ENCODE results near the gene FGGY. TPM values are rescaled to one million over a fixed set of nuclear protein-coding genes. Genes with fewer than 3 reads are reported as not detected.

FGGY gene
- total and polyA plus RNA-seq, 2 donors (not counting 3 experiments of a cell fraction or from before 2014, with no cell fraction given) = 5.6 to 6.4 TPM

DNA sequence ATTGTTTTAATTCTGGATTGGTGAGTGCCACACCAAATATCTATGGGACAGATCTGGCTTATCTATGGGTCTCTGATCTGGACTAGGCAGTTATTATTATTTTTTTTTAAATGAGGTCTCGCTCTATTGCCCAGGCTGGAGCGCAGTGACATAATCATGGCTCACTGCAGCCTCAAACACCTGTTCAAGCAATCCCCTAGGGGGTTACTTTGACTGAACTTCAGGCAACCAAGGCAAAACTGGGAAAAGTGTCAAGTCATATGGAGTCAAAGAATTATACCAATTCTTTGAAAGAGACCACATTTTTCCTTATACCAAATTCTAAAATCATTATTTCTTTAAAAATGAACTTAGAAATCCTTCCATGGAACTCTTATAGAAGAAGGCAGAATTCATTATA lies 388.8 kb downstream of the FGGY start:
- intact Hi-C loops (cut with micrococcal nuclease) (no loop called here), dilution Hi-C loops (cut with MboI; ENCODE audit: extremely low pct_ligation_motif_present, low sequenced_read_pairs) (no loop called here)
- H2AFZ ChIP-seq (ENCODE audit: low read depth, low read length) = no peak overlapping the region
- no peak overlapping the region for H3K4me3 ChIP-seq (replicated peaks in 1 of 3; ENCODE audit: insufficient read depth in 1 of 3, low read depth in 1 of 3, low read length in 3 of 3)
- no TSS peak for BruUV-seq (replicated peaks)
- no peaks in the 10 kb centered on the region for H3K9me3 ChIP-seq (replicated peaks; ENCODE audit: control insufficient read depth, insufficient read depth, low read length)
- no peaks in the 10 kb centered on the region for H3K79me2 ChIP-seq (ENCODE audit: control insufficient read depth, insufficient read depth, low read length)
- FAIRE-seq (no peak), DNase-seq (ENCODE audit: low read depth, low spot score) (no peak)
- H3K27ac ChIP-seq (ENCODE audit: insufficient read depth, low read depth, low read length) = no peak overlapping the region
- H3K27me3 ChIP-seq (ENCODE audit: control insufficient read depth in 2 of 2, insufficient read depth in 2 of 2, low read length in 2 of 2) = no peaks in the 10 kb centered on the region
- ChIA-PET POLR2A (no interaction called here), CTCF (no interaction called here)
- no peaks in the 10 kb centered on the region for H3K36me3 ChIP-seq (ENCODE audit: control insufficient read depth in 2 of 2, extremely low read depth in 1 of 2, insufficient read depth in 2 of 2, low read length in 2 of 2)
- no peaks in the 10 kb centered on the region for H3K4me1 ChIP-seq (ENCODE audit: control insufficient read depth, extremely low read depth, insufficient read depth, low read length)
- no peaks in the 10 kb centered on the region for H3K9me1 ChIP-seq (replicated peaks; ENCODE audit: control insufficient read depth, extremely low read depth, insufficient read depth, low read length)
- no peak overlapping the region for H3K9ac ChIP-seq (replicated peaks; ENCODE audit: extremely low read depth, insufficient read depth, low read length)
- TF ChIP-seq, protein P1, sequence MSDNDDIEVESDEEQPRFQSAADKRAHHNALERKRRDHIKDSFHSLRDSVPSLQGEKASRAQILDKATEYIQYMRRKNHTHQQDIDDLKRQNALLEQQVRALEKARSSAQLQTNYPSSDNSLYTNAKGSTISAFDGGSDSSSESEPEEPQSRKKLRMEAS (IDR thresholded peaks at IDR 0.05; ENCODE audit: insufficient read depth, insufficient read length) = no peak
- TF ChIP-seq EZH2 (IDR thresholded peaks at IDR 0.05; ENCODE audit: borderline replicate concordance, low read depth, low read length, severe bottlenecking) (no peak), JUN (IDR thresholded peaks at IDR 0.05; ENCODE audit: borderline replicate concordance, insufficient read depth, insufficient read length, low read depth) (no peak), POLR2AphosphoS5 (IDR thresholded peaks at IDR 0.05; ENCODE audit: insufficient read depth, low read depth, low read length) (no peak), GATA2 (IDR thresholded peaks at IDR 0.05; ENCODE audit: insufficient read depth, insufficient read length, low read depth, low read length) (no peak), MYC (IDR thresholded peaks at IDR 0.05; ENCODE audit: low read depth, low read length) (no peak), POLR2A (IDR thresholded peaks at IDR 0.05; ENCODE audit: low read depth, low read length) (no peak), FOS (IDR thresholded peaks at IDR 0.05; ENCODE audit: borderline replicate concordance, insufficient read depth, low read length) (no peak)
- TF ChIP-seq, protein P2, sequence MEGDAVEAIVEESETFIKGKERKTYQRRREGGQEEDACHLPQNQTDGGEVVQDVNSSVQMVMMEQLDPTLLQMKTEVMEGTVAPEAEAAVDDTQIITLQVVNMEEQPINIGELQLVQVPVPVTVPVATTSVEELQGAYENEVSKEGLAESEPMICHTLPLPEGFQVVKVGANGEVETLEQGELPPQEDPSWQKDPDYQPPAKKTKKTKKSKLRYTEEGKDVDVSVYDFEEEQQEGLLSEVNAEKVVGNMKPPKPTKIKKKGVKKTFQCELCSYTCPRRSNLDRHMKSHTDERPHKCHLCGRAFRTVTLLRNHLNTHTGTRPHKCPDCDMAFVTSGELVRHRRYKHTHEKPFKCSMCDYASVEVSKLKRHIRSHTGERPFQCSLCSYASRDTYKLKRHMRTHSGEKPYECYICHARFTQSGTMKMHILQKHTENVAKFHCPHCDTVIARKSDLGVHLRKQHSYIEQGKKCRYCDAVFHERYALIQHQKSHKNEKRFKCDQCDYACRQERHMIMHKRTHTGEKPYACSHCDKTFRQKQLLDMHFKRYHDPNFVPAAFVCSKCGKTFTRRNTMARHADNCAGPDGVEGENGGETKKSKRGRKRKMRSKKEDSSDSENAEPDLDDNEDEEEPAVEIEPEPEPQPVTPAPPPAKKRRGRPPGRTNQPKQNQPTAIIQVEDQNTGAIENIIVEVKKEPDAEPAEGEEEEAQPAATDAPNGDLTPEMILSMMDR (IDR thresholded peaks at IDR 0.05; ENCODE audit: extremely low read depth in 1 of 2, insufficient read depth in 1 of 2, low read depth in 1 of 2, low read length in 2 of 2) = no peak
- no peaks in the 10 kb centered on the region for H4K20me1 ChIP-seq (replicated peaks; ENCODE audit: control insufficient read depth, extremely low read depth, insufficient read depth, low read length)
- no peak overlapping the region for H3K4me2 ChIP-seq (ENCODE audit: insufficient read depth, low read length)

Measured in endothelial cell of umbilical vein (primary cell).